GM10248 (cell line): Measurements from ENCODE around the gene MAP4K2.
A peak's percentile ranks its signal among the peaks of the same experiment; 100 is the strongest.

Experiments
- CTCF ChIA-PET: fragments of 300-600 bp; sonication (Branson Sonifier 250); formaldehyde crosslinking; extraction: SDS; loops from one replicate; lab custom pipeline; 2021; ENCODE audit warnings: antibody characterized with exemption; lab: Yijun Ruan, JAX
- POLR2A ChIA-PET: fragments of 350-650 bp; sonication (Branson Sonifier 250); formaldehyde crosslinking; extraction: SDS; loops from one replicate; lab custom pipeline; 2020; ENCODE audit warnings: antibody characterized with exemption; lab: Yijun Ruan, JAX
- DNase-seq: peaks from one replicate; pipeline ENCODE4 v3.0.0; 2012; ENCODE audit errors: extremely low spot score
- TF ChIP-seq, protein P1 (sequence below): IDR thresholded peaks from 2 replicates; pipeline ENCODE4 v1.5.1; 2012; ENCODE audit warnings: mild to moderate bottlenecking, low read depth; ENCODE audit errors: extremely low read depth, missing control alignments, control extremely low read depth

The MAP4K2 gene

DNA sequence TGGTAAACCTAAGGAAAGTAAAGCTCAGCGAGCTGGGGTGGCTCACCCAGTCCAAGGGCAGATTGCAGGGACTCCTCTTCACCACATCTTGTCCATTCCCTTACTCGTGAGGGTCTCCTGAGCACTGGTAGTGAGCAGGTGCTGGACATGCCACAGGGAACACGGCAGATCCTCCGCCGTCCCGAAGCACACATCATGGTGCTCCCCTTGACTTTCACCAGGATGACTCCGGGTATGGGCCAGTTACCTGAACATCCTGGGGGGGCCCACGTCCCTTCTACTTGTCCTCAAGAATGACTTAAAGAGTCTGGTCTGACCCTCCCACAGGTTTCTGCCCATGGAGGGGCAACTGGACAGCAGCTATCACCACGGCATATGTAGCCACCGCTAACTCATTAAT lies 16.7 kb downstream of the MAP4K2 start:
- POLR2A ChIA-PET: interaction anchor here (0.6 kb wide), 1 partner anchor 76 kb away, joined by 3 read pairs; no protein-coding TSS in a partner anchor
- no peak for DNase-seq
- TF ChIP-seq, protein P1, sequence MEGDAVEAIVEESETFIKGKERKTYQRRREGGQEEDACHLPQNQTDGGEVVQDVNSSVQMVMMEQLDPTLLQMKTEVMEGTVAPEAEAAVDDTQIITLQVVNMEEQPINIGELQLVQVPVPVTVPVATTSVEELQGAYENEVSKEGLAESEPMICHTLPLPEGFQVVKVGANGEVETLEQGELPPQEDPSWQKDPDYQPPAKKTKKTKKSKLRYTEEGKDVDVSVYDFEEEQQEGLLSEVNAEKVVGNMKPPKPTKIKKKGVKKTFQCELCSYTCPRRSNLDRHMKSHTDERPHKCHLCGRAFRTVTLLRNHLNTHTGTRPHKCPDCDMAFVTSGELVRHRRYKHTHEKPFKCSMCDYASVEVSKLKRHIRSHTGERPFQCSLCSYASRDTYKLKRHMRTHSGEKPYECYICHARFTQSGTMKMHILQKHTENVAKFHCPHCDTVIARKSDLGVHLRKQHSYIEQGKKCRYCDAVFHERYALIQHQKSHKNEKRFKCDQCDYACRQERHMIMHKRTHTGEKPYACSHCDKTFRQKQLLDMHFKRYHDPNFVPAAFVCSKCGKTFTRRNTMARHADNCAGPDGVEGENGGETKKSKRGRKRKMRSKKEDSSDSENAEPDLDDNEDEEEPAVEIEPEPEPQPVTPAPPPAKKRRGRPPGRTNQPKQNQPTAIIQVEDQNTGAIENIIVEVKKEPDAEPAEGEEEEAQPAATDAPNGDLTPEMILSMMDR: no peak
- CTCF ChIA-PET: interaction anchor here (1.6 to 5.5 kb wide), 4 partner anchors 8 to 325 kb away, joined by 6 to 49 read pairs (median 14); partner anchors contain the start of genes MAP4K2 and TM7SF2

DNA sequence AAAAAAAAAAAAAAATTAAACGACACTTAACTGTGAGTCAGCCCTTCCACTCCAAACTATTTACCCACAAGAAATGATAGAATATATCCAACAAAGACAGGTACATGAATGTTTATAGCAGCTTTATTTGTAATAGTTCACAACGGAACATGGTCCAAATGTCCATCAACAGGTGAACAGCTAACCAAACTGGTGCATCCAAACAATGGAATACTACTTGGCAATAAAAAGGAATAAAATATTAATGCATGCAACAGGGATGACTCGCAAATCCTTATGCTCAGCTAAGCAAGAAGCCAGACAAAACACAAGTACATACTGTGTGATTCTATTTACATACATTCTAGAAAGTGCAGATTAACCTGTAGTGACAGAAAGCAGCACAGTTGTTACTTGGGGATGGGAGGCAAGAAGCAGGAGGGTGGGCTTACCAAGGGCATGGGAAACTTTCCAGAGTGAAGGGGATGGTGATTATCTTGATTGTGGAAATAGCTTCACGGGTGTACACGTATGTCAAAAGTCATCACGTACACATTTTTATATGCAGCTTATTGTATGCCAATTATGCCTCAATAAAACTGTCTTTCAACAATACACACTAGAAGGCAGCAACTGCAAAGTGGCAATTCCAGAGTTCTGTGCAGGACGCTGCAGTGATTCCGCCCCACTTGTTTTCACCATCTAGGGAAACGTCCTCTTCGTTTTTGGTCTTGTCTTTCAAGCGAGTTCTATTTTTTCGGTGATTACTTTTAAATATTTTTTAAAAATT lies 18.0 kb downstream of the MAP4K2 start:
- CTCF ChIA-PET: interaction anchor here (0.7 to 5.5 kb wide), 7 partner anchors 9 to 326 kb away, joined by 3 to 49 read pairs (median 6); partner anchors contain the start of genes MAP4K2 and TM7SF2
- POLR2A ChIA-PET: interaction anchor here (0.7 kb wide), 1 partner anchor 16 kb away, joined by 6 read pairs; no protein-coding TSS in a partner anchor
- TF ChIP-seq, protein P1: no peak
- no peak for DNase-seq

DNA sequence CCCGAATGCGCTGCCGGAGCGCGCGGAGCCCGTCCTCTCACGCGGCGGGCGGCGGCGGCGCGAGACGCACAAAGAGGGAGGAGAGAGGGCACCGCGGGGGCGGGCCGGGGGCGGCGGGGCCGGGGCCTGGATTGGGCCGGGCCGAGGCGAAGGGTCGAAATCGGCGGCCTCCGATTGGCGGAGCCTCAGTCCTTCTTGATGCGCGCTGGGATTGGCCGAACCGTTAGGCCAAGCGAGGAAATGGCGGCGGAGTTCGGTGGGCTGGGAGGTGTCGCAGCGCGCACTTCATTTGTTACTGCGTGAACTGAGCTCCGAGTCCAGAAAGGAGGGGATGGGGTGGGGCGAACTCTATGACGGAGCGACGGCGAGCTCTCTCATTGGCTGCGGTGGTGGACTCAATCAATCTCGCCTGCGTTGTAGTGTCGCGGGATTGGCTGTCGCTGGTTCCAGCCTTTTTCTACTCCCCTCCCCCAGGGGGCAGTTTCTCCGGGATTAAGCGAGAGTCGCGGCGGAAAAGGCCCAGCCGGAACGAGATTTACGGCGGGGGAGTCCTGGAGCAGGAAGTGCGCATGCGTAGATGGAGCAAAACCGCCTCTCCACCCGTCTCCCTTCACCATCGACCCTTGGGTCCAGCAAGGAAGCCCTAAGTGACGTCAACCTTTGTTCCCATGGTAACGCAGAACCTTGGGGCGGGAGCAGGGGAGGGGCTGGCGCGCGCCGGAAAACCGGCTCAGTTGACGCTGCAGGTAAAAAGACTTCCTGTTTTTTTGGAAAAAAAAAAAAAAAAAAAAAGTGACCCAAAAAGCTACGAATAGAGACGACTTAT lies 24.3 kb downstream of the MAP4K2 start, which contains the start of gene SF1:
Gene SF1, minus strand, starts transcription at position 70 of the 826 bp plus-strand sequence. CDS start 150 bp downstream, outside the sequence.
- ChIA-PET CTCF (interaction anchor here (0.6 to 3.6 kb wide), 7 partner anchors 10 to 130 kb away, joined by 3 to 13 read pairs (median 3); partner anchors contain the start of gene PYGM), POLR2A (interaction anchor here (0.6 to 1.1 kb wide), 10 partner anchors 8 to 722 kb away, joined by 3 to 9 read pairs (median 3); partner anchors contain the start of genes EHD1, MALAT1, PYGM and ZNHIT2)
- TF ChIP-seq, protein P1: no peak
- DNase-seq: peak; percentile 97

DNA sequence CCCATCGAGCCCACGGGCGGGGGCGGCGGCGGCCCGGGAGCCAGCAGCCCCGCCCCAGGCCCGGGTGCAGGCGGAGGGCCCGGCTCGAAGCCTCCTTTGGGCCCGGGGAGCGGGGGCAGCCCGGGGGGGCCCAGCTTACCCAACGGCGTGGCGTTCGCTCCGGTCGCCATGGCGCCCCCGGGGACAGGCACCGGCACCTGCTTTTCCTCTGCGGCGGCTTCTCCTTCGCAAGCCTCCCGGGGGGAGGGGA lies 24.9 kb downstream of the MAP4K2 start:
- no peak for DNase-seq
- TF ChIP-seq, protein P1: no peak
- ChIA-PET CTCF (interaction anchor here (0.6 to 3.6 kb wide), 6 partner anchors 10 to 129 kb away, joined by 3 to 13 read pairs (median 3); partner anchors contain the start of gene PYGM), POLR2A (interaction anchor here (0.9 to 1.1 kb wide), 8 partner anchors 16 to 722 kb away, joined by 3 to 9 read pairs (median 3); partner anchors contain the start of genes EHD1, MALAT1, PYGM and ZNHIT2)

DNA sequence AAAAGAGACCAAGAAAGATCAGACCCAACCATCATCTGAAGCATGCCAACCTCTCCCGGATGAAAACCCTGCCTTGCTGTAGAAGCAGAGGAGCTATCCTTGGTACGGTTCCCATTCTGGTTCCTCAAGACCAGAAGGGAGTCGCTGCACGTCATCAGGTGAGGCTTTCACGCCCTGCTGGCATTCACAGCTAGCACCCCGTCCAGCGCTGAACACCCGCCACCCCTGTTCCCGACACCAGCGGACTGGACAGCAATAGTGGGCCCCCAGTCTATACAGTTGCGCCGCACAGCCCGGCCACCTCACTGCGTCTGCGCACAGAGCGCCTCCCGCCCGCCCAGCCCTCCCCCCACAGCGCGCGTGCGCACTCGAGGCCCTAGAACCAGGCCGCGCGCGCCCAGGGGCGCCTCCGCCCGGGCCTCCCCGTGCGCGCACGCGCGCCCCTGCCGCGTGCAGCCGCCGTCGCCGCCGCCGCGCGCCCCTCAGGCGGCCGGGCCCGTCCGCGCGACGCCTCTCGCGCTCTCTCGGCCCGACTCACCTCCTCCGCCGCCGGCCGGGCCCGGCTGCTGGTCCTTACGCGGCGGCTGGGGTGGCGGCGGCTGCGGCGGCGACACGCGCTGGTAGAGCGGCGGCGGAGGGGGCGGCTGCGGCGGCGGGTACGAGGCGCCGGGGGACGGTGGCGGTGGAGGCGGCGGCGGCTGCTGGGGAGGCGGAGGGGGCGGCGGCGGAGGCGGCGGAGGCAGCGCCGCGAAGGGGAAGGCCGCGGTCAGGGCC lies 25.4 kb downstream of the MAP4K2 start:
- CTCF ChIA-PET: interaction anchor here (1.1 to 3.6 kb wide), 3 partner anchors 9 to 21 kb away, joined by 3 to 13 read pairs (median 5); no protein-coding TSS in a partner anchor
- TF ChIP-seq, protein P1: no peak
- POLR2A ChIA-PET: no interaction called here
- peak; percentile 93 for DNase-seq

DNA sequence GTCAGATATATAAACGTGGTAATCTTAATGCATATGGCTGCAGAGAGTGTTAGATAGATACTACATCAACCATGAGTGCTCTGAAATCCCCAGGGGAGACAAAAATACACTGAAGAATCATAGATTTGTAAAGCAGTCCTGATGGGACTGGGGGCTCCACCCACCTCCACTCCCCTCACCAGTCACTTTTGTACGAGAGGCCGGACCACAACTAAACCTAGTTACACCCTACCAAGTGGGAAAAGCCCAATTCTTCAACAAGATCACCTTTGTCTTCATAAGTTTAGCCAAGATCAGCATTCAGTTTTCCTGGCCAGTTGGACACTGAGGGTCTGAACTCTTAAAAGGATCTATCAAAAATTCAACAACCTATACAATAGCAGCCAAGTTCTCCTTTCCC lies 26.1 kb downstream of the MAP4K2 start:
- TF ChIP-seq, protein P1: no peak
- ChIA-PET CTCF (interaction anchor here (1.0 to 3.6 kb wide), 5 partner anchors 9 to 88 kb away, joined by 3 to 13 read pairs (median 4); no protein-coding TSS in a partner anchor), POLR2A (no interaction called here)
- no peak for DNase-seq
